Activated T-helper 9 cell treated with anti-CD3 and anti-CD28 coated beads, Interleukin-2, amount 50 U/mL, for 16 hours (primary cell): ENCODE data around the gene TMEM184B.
A peak's percentile ranks its signal among the peaks of the same experiment; 100 is the strongest.

Source experiments
- DNase-seq: peaks from one replicate; pipeline ENCODE4 v3.0.0-alpha.2; 2020; ENCODE audit warnings: low read depth

TMEM184B gene

DNA sequence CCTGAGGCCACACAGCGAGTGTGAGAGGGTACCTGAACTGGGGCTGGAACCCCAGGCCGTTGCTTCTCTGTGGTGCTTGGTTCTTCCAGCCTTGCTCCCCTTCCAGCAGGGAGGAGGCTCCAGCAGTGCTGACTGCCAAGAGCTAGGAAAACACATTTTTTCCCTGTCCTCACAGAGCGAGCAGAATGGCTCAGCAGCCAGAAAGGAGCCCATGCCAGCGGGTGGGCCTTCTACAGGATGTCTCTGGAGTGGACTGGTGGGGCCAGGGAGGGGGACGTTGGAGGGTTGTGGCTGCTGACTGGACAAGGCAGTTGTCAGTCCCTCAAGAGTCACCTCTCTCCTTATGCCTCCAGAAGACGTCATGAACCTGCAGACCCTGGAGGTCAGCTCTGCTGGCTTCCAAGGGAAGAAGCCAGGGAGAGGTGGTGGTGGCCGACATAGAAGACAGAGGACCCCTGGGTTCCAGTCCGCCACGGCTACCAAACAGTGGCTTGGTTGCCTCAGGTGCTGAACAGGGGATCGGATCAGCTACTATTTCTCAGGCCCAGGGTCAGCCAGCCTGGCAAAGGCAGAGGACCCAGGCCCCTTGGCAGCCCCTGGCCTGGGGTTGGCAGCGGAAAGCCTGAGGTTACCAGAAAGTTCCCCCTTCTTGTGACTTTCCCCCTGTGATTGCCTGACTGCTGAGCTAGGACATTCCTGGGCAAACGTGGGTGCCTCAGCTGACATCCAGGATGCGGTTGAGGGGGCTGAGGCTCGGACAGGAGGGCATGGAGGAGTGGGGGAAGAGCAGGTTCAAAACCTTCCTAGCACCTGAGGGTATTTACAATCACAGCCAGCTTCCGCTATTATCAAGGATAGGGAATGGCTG, 67.3 kb downstream of the TMEM184B start:
- DNase-seq: no peak

GRCh38 chr22:38204784-38205183, 68.0 kb downstream of the TMEM184B start:
- DNase-seq: no peak

DNA sequence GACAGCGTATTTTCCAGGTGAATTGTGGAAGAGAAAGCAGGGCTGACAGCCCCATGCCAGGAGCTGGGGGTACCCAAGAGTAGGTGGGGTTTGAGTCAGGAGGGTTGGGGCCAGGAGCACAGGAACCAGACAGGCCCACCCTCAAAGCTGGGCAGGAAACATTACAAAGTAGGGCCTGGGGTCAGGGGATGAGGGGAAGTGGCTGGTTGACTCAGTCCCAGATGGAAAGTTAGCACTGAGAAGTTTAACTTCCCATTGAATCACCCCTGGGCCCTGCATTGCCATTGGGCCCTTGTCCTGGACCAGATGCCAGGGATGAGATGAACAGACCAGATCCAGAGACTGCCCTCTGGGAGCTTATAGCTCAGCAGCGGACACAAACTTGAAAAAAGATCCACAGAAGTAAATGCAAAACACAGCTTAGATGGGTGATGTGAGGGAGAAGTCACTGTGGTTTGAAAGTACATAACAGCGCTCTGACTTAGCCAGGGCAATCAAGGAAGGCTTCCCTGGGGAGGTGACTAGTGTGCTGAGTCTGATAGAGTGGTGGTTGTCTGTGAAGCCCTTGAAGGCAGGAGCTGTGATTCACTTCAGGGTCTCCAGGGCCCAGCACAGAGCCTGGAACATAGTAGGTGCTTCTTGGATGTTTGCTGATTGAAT, 68.8 kb downstream of the TMEM184B start:
- no peak for DNase-seq

DNA sequence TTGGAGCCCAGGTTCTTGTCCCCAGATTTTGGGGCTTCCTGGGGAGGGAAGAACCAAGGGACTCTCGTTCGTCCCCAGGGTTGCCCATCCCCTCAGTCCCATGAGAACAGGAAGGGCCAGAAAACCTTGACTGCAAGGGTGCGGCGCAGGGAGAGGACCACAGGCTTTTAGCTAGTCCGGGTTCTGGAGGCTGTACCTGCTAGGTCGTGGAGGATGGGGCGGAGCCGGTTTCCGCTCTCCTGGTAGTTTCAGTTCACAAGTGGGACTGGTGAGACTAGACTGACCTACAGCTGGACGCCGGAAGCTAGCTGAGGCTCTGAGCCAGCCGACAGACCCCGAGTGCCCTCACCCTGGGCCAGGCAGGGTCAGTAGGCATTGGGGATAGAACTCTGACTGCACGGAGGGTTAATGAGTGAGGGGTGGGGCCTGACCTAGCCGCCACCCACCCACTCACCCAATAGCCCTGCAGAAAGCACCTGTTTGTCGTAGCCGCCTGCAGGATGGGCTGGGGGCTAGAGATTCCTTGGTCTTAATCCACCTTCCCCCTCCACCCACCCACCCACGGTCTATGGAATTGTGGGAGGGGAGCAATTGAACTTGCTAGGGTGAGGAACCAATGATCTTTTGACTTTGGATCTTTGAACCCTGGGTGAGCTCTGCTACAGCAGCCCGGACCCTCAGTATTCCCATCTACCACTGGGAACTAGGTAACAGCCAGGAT, 69.6 kb downstream of the TMEM184B start:
- DNase-seq: no peak

DNA sequence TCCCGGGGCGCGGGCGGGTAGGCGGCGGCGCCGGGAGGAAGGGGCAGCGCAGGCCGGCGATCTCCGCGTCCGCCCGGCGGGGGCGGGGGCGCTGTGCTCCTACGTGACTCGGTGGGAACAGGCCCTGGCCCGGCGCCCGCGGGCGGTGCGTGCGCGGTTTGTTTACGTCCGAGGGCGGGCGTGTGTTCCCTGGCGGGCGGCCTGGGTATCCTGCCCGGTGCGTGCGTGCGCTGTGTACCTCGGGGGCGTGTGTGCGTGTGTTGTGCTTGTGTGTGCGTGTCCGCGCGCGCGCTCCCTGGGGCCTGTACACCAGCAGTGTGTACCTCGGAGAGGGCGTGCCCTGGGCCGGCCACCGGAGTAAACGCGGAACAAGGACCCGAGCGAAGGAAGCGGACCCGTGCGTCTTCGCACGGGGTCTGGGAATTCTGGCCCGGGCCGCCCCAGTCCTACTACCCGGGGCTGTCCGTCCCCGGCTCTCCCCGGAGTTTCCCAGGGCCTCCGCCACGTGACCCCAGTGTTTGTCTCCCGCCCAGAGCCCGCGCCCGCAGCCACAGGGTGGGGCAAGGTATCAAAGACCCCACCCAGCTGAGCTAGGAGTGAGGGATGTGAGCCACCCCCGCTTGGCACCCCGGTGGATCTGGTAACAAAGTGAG, 70.2 kb downstream of the TMEM184B start:
- peak; percentile 49 for DNase-seq

GRCh38 chr22:38201711-38202436, 70.9 kb downstream of the TMEM184B start, which contains the start of gene MAFF:
TSS of gene MAFF (plus strand) at chr22:38201994. CDS start at chr22:38213854, 11,860 bp downstream.
- peak; percentile 83 for DNase-seq

DNA sequence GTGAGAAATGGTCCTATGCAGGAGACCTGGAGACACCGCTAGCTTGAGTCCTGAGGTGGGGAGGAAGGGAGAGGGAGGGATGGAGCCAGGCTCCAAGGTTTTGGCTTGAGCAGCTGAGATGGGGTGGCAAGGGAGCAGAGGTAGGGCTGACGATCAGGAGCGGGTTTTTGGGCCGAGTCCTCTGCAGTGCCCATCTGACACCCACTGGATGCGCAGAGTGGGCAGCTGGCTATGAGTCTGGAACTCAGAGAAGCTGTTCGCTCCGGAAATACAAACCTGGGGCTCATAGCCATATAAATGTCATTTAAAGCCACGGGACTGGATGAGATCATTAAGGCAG, 71.5 kb downstream of the TMEM184B start:
- no peak for DNase-seq

DNA sequence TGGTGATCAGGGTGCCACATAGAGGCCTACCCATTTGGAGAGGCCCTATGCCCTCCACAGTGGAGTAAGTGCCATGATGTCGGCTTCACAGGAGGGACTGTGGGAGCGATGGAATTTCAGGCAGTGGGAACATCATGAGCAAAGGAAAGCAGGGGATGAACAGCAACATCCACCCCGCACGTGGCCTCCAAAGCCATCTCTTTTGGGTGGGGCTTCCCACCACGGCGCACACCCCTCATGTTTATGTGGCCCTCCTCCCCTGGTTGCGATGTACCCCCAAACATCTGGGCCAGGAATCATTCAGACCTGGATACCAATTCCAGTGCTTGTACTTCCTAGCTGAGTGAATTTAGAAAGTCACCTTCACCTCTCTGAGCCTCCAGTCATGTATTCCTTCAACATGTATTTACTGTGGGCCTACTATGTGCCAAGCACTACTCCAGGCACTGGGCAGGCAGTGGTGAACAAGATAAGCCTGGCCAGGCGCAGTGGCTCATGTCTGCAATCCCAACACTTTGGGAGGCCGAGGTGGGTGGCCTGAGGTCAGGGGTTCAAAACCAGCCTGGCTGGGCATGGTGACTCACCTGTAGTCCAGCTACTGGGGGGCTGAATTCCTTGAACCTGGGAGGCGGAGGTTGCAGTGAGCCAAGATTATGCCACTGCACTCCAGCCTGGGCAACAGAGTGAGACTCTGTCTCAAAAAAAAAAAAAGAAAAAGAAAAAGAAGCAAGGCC, 72.8 kb downstream of the TMEM184B start:
- no peak for DNase-seq

DNA sequence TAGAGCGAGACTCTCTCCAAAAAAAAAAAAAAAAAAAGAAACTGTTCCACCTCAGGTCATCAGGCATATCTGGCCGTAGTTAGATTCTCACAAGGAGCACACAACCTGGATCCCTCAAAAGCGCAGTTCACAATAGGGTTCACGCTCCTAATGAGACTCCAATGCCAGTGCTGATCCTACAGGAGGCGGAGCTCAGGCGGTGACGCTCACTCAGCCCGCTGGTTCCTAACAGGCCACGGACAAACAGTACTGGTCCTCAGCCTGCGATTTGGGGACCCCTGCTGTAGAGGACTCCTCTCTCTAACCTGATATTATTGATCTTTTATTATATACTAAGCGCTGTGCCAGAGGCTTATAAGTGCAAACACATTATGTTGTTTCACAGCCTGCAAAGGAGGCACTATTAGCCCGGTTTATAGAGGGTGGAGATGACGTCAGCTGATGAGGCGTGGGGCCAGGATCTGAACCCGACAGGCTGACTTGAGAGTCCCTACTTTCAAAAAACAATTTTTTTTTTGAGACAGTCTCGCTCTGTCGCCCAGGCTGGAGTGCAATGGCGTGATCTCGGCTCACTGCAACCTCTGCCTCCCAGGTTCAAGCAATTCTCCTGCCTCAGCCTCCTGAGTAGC, 75.9 kb downstream of the TMEM184B start:
- no peak for DNase-seq

GRCh38 chr22:38193580-38193979, 79.2 kb downstream of the TMEM184B start:
- no peak for DNase-seq

- no peak for DNase-seq
Measured at GRCh38 chr22:38192475-38192863, 80.3 kb downstream of the TMEM184B start.

DNA sequence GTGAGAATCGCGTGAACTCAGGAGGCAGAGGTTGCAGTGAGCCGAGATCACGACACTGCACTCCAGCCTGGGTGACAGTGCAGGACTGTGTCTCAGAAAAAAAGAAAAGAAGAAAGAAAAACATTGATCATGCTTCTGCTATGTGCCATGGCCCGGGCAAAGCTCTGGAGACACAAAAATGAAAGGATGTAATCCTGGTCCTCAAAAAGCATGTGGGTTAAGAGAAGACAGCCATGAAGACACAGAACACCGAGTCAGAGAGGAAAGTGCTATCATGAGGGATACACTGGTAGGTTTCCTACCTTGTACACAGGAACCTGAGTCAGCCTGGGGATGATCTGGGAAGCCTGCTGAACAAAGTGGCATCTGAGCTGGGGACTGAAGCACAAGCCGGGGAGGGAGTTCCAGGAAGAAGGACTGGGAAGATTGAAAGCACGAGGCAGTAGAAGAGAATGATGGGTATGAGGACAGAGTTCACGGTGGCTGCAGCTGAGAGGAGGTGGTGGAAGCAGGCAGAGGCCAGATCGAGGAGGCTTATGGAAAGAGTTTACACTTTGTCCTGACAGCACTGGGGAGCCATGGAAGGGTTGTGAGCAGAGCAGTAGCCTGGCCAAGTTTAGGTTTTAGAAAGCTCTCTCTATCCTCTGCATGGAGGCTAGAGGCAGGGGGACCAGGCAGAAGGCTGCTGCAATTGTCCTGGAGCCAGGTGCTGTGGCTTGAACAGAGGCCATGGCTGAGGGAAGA, 80.9 kb downstream of the TMEM184B start:
- no peak for DNase-seq

GRCh38 chr22:38191055-38191454, 81.8 kb downstream of the TMEM184B start:
- no peak for DNase-seq

DNA sequence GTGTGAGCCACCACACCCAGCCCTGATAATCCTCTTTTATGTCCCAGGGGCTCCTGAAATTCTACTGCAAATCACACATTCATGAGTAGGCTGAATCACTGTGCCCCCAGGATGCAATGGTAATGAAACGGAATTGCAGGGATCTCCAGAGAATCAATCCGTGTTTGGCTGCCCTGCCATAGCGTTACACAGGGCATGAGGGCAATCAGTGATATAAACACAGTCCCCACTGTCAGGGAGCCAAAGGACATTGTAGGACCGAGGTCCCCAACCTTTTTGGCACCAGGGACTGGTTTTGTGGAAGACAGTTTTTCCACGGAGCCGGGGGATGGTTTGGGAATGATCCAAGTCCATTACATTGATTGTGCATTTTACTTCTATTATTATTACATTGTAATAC, 82.2 kb downstream of the TMEM184B start:
- DNase-seq: no peak

DNA sequence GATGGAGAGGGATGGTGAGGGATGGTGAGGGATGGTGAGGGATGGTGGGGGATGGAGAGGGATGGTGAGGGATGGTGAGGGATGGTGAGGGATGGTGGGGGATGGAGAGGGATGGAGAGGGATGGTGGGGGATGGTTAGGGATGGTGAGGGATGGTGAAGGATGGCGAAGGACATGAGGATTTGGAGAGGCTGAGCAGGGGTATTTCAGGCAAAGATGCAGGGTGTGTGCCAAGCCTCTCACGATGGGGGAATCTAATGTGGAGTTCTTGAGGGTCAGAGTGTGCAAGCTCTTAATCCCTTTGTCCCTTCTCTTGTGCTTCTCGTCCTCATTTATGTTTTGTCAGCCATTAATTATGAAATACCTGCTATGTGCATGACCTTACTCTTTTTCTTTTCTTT, 83.7 kb downstream of the TMEM184B start:
- DNase-seq: no peak

- no peak for DNase-seq
Measured at GRCh38 chr22:38187413-38188212, 85.2 kb downstream of the TMEM184B start.

- no peak for DNase-seq
Measured at GRCh38 chr22:38186429-38186828, 86.4 kb downstream of the TMEM184B start.

- DNase-seq: no peak
Measured at GRCh38 chr22:38184788-38185187, 88.0 kb downstream of the TMEM184B start.
